Liver (tissue), 9 donors: Measurements from ENCODE around the gene NHSL2. TPM values are rescaled to one million over a fixed set of nuclear protein-coding genes. Genes with fewer than 3 reads are reported as not detected.

ENCODE experiments used
- DNase-seq: peaks from one replicate; pipeline ENCODE4 v3.0.0-alpha.2; 2017; ENCODE audit warnings: low spot score
- H3K27ac ChIP-seq, 2 donors: one replicate each; pipeline ENCODE4 v1.7.0; 2013; ENCODE audit warnings: inconsistent platforms in 2 of 2, low read length in 2 of 2, control low read depth in 1 of 2, low read depth in 1 of 2, mild to moderate bottlenecking in 1 of 2
- H3K27me3 ChIP-seq, 4 donors: one replicate each; pipeline versions ENCODE4 v1.6.1 to v1.7.0; 2013; ENCODE audit warnings: low read length in 3 of 4, inconsistent platforms in 1 of 4, mild to moderate bottlenecking in 1 of 4, moderate library complexity in 1 of 4; ENCODE audit not compliant: control insufficient read depth in 4 of 4, insufficient read depth in 4 of 4
- H3K36me3 ChIP-seq, 4 donors: one replicate each; pipeline versions ENCODE4 v1.6.1 to v1.7.0; 2013; ENCODE audit warnings: low read length in 3 of 4, mild to moderate bottlenecking in 3 of 4, low read depth in 1 of 4, moderate library complexity in 1 of 4; ENCODE audit not compliant: control insufficient read depth in 4 of 4, insufficient read depth in 3 of 4
- H3K4me1 ChIP-seq, 4 donors: one replicate each; pipeline versions ENCODE4 v1.6.1 to v1.7.0; 2013; ENCODE audit warnings: low read length in 3 of 4, mild to moderate bottlenecking in 3 of 4, moderate library complexity in 1 of 4; ENCODE audit not compliant: control insufficient read depth in 4 of 4, insufficient read depth in 4 of 4
- H3K4me3 ChIP-seq, 3 donors: one replicate each; pipeline versions ENCODE4 v1.6.1 to v1.7.0; 2013; ENCODE audit warnings: low read length in 3 of 3, control low read depth in 1 of 3, low read depth in 1 of 3, mild to moderate bottlenecking in 1 of 3
- H3K9ac ChIP-seq, 2 donors: one replicate each; pipeline ENCODE4 v1.7.0; 2013; ENCODE audit warnings: low read length in 2 of 2, mild to moderate bottlenecking in 2 of 2, moderate library complexity in 2 of 2, control low read depth in 1 of 2, low read depth in 1 of 2
- H3K9me3 ChIP-seq, 4 donors: one replicate each; pipeline versions ENCODE4 v1.6.1 to v1.7.0; 2013; ENCODE audit warnings: low read length in 3 of 4; ENCODE audit not compliant: control insufficient read depth in 4 of 4
- ATF3 ChIP-seq: IDR thresholded peaks from 2 replicates; pipeline ENCODE4 v1.6.1; 2016; ENCODE audit warnings: antibody characterized with exemption
- HNF4A ChIP-seq, 2 donors: conservative IDR thresholded peaks; 2 replicates each; pipeline ENCODE4 v1.6.1; 2016; ENCODE audit warnings: antibody characterized with exemption in 2 of 2, mild to moderate bottlenecking in 2 of 2
- JUND ChIP-seq, 2 donors: IDR thresholded peaks; 2 replicates each; pipeline ENCODE4 v1.6.1; 2016; ENCODE audit warnings: antibody characterized with exemption in 2 of 2
- MAX ChIP-seq: IDR thresholded peaks from 2 replicates; pipeline ENCODE4 v1.6.1; 2016; ENCODE audit warnings: antibody characterized with exemption
- NR2F2 ChIP-seq: IDR thresholded peaks from 2 replicates; pipeline ENCODE4 v1.6.1; 2016; ENCODE audit warnings: antibody characterized with exemption
- RAD21 ChIP-seq, 2 donors: IDR thresholded peaks; 2 replicates each; pipeline ENCODE4 v1.6.1; 2016; ENCODE audit warnings: antibody characterized with exemption in 2 of 2, mild to moderate bottlenecking in 2 of 2
- REST ChIP-seq: IDR thresholded peaks from 2 replicates; pipeline ENCODE4 v1.6.1; 2016; ENCODE audit warnings: antibody characterized with exemption, mild to moderate bottlenecking
- RXRA ChIP-seq, 2 donors: IDR thresholded peaks; 2 replicates each; pipeline ENCODE4 v1.6.1; 2017 to 2018; ENCODE audit warnings: antibody characterized with exemption in 2 of 2, mild to moderate bottlenecking in 1 of 2
- SP1 ChIP-seq: IDR thresholded peaks from 2 replicates; pipeline ENCODE4 v1.6.1; 2018; ENCODE audit warnings: antibody characterized with exemption, mild to moderate bottlenecking
- TAF1 ChIP-seq: conservative IDR thresholded peaks from 2 replicates; pipeline ENCODE4 v1.6.1; 2016; ENCODE audit warnings: antibody characterized with exemption, mild to moderate bottlenecking
- YY1 ChIP-seq: IDR thresholded peaks from 2 replicates; pipeline ENCODE4 v1.6.1; 2016; ENCODE audit warnings: antibody characterized with exemption, mild to moderate bottlenecking
- ZBTB33 ChIP-seq: IDR thresholded peaks from 2 replicates; pipeline ENCODE4 v1.6.1; 2016; ENCODE audit warnings: antibody characterized with exemption
- WGBS: extraction: QIAGEN DNeasy Blood & Tissue Kit; methylation state at CpG from one replicate; pipeline ENCODE4 v1.1.7; 2013; 5-methylcytosine and 5-hydroxymethylcytosine counted together
- polyA plus RNA-seq, 2 donors: library from polyadenylated mRNA; stranded (reverse) in 1 of 2; unstranded in 1 of 2; fragments of 200-250 nt in 1 of 2; fragments of >200 nt in 1 of 2; fragmentation: Nextera tagmentation in 1 of 2; extraction: Ambion mirVana in 1 of 2; gene quantifications; one replicate each; pipeline versions ENCODE4 v1.2.1 to v1.2.3, GENCODE V29; 2013 to 2015
- total RNA-seq, 2 donors: library from RNA; depleted of rRNA; stranded (reverse); fragments of >200 nt; gene quantifications; one replicate each; pipeline ENCODE4 v1.2.3, GENCODE V29; 2014
- donor health status: healthy.
- donor health status: healthy.
- donor health status: healthy.
- donor health status: healthy.
- donor health status: healthy.

NHSL2 gene
- total and polyA plus RNA-seq, 4 donors, result 0.45 to 1.3 (median 1.1) TPM

GRCh38 chrX:72009731-72010130 lies 99.1 kb downstream of the NHSL2 start (continued):
- TF ChIP-seq ZBTB33, result no peak

- Histone ChIP-seq H3K4me3 (no peak overlapping the region), H3K36me3 (no peaks in the 10 kb centered on the region), H3K27me3 (peaks cover 0 to 3% (median 0%) of the 10 kb centered on the region in 4 donors), H3K9ac (no peak overlapping the region), H3K27ac (no peak overlapping the region), H3K9me3 (no peaks in the 10 kb centered on the region), H3K4me1 (no peaks in the 10 kb centered on the region)
- DNase-seq, result no peak
- 90% methylated on average over 2 of the region's 2 CpGs for WGBS
- TF ChIP-seq JUND (IDR thresholded peaks at IDR 0.05) (no peak), YY1 (no peak), HNF4A (conservative IDR thresholded peaks at IDR 0.05) (no peak), RAD21 (IDR thresholded peaks at IDR 0.05) (no peak), ATF3 (no peak)
Measured at GRCh38 chrX:72011734-72012133, 101.1 kb downstream of the NHSL2 start.

GRCh38 chrX:72015383-72015782 lies 104.7 kb downstream of the NHSL2 start:
- TF ChIP-seq JUND (IDR thresholded peaks at IDR 0.05) (no peak), SP1 (no peak), ATF3 (no peak), NR2F2 (no peak), HNF4A (conservative IDR thresholded peaks at IDR 0.05) (no peak), MAX (no peak), RXRA (IDR thresholded peaks at IDR 0.05) (no peak), REST (no peak), RAD21 (IDR thresholded peaks at IDR 0.05) (no peak), YY1 (no peak), TAF1 (no peak)
- 83% methylated on average over 3 of the region's 3 CpGs for WGBS
- DNase-seq, result no peak
- H3K4me1 ChIP-seq, result no peaks in the 10 kb centered on the region
- H3K9me3 ChIP-seq, result no peaks in the 10 kb centered on the region
- no peak overlapping the region for H3K9ac ChIP-seq
- H3K4me3 ChIP-seq, result no peak overlapping the region
- no peak overlapping the region for H3K27ac ChIP-seq
- H3K27me3 ChIP-seq, result peaks cover 0 to 6% (median 0%) of the 10 kb centered on the region in 4 donors
- no peaks in the 10 kb centered on the region for H3K36me3 ChIP-seq
